ENCODE results near the gene EML6.

The EML6 gene

GRCh38 chr2:54881759-54882158, 158.3 kb downstream of the EML6 start:
- no peak for DNase-seq
- Mint-ChIP-seq H3K27ac (no peak overlapping the region), H3K36me3 (ENCODE audit: low read depth) (no peaks in the 10 kb centered on the region), H3K9me3 (peaks cover 4% of the 10 kb centered on the region), H3K4me1 (peaks cover 11% of the 10 kb centered on the region), H3K27me3 (ENCODE audit: low read depth, poor library complexity) (peaks cover 3% of the 10 kb centered on the region), H3K4me3 (no peak overlapping the region)
- no peak for TF ChIP-seq CTCF (IDR thresholded peaks at IDR 0.05)

GRCh38 chr2:54885891-54886290, 162.4 kb downstream of the EML6 start:
- no peak overlapping the region for H3K27ac Mint-ChIP-seq
- H3K4me1 Mint-ChIP-seq: no peaks in the 10 kb centered on the region
- H3K9me3 Mint-ChIP-seq: peaks cover 10% of the 10 kb centered on the region
- TF ChIP-seq CTCF (IDR thresholded peaks at IDR 0.05): no peak
- DNase-seq: no peak
- H3K36me3 Mint-ChIP-seq (ENCODE audit: low read depth): no peaks in the 10 kb centered on the region
- no peak overlapping the region for H3K4me3 Mint-ChIP-seq
- peaks cover 6% of the 10 kb centered on the region for H3K27me3 Mint-ChIP-seq (ENCODE audit: low read depth, poor library complexity)

GRCh38 chr2:54887850-54888545, 164.5 kb downstream of the EML6 start:
- Mint-ChIP-seq H3K9me3 (peaks cover 10% of the 10 kb centered on the region), H3K27me3 (ENCODE audit: low read depth, poor library complexity) (peaks cover 3% of the 10 kb centered on the region), H3K4me3 (no peak overlapping the region), H3K36me3 (ENCODE audit: low read depth) (no peaks in the 10 kb centered on the region), H3K4me1 (no peaks in the 10 kb centered on the region), H3K27ac (no peak overlapping the region)
- no peak for TF ChIP-seq CTCF (IDR thresholded peaks at IDR 0.05)
- DNase-seq: no peak

- Mint-ChIP-seq H3K4me3 (no peak overlapping the region), H3K36me3 (ENCODE audit: low read depth) (no peaks in the 10 kb centered on the region), H3K9me3 (peaks cover 10% of the 10 kb centered on the region), H3K27me3 (ENCODE audit: low read depth, poor library complexity) (peaks cover 3% of the 10 kb centered on the region), H3K27ac (no peak overlapping the region), H3K4me1 (no peaks in the 10 kb centered on the region)
- no peak for TF ChIP-seq CTCF (IDR thresholded peaks at IDR 0.05)
- DNase-seq: no peak
Observed at GRCh38 chr2:54889053-54889452, 165.6 kb downstream of the EML6 start.

- no peak overlapping the region for H3K27ac Mint-ChIP-seq
Observed at GRCh38 chr2:54891909-54892308, 168.4 kb downstream of the EML6 start.

More at GRCh38 chr2:54891909-54892308, 168.4 kb downstream of the EML6 start:
- peaks cover 8% of the 10 kb centered on the region for H3K9me3 Mint-ChIP-seq
- DNase-seq: no peak
- no peaks in the 10 kb centered on the region for H3K36me3 Mint-ChIP-seq (ENCODE audit: low read depth)
- TF ChIP-seq CTCF (IDR thresholded peaks at IDR 0.05): no peak
- H3K27me3 Mint-ChIP-seq (ENCODE audit: low read depth, poor library complexity): peaks cover 3% of the 10 kb centered on the region
- H3K4me3 Mint-ChIP-seq: no peak overlapping the region
- no peaks in the 10 kb centered on the region for H3K4me1 Mint-ChIP-seq

Data from nephron progenitor cell (in vitro differentiated cells).